ENCODE data around the gene USF2. TPM values are rescaled to one million over a fixed set of nuclear protein-coding genes. Genes with fewer than 3 reads are reported as not detected.
"Not testable (repeated sequence)": the region's sequence is repeated elsewhere in the genome, so short reads cannot be mapped to it uniquely, and the experiment has no call there.

The USF2 gene
- total RNA-seq, 8 experiments from 2014 or later = 37.2 to 74.3 (median 64.5) TPM

DNA sequence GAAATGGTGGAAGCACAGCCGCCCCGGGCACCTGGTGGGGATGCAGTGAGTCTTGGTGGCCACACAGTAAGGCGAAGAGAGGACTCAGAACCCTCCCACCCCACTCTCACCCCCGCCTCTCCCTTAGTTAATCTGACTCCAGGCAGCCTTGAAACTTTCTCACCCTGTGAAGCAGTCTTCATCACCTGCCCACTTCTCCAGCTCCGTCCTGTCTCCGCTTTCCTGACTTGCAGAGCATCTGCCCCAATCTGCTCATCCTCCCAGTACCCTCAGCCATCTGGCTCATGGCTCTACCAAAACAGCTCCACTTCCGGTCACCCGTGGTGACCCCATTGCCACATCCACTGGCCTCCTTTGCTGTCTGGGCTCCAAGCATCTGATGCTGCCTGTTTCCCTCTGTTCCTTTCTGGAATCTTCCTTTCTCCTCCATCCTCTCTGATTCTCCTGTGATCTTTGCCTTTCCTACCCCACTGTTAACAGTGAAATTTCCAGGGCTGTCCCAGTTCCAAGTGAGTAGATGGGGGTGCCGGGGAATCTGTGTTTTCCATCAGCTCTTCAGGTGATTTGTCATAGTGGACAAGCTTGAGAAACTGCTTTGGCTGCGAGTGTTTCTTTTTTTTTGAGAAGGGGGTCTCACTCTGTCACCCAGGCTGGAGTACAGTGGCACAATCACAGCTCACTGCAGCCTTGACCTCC, 4.3 kb downstream of the USF2 start:
- in situ Hi-C loops (cut with MboI; ENCODE audit: low pct_unique_long_range_greater_than_20kb in 2 of 9, low sequenced_read_pairs in 9 of 9, unreplicated experiment in 9 of 9) = loop anchor here in 1 of 9 experiments (25.0 kb wide), 2 partner anchors 111 to 211 kb away; partner anchors contain the start of gene FXYD5
- no peak overlapping the region for H3K27ac ChIP-seq
- WGBS, 10 experiments = 60 to 100% (median 78%) methylated on average over 1 to 7 of the region's 10 CpGs; no CpG with 5 or more reads in 2 of the 10 experiments
- ATAC-seq (replicated peaks in 6 of 8) = no peak
- H3K4me1 ChIP-seq (replicated peaks in 1 of 2) = peaks cover 4% of the 10 kb centered on the region in 2 donors
- H3K4me3 ChIP-seq = no peak overlapping the region

DNA sequence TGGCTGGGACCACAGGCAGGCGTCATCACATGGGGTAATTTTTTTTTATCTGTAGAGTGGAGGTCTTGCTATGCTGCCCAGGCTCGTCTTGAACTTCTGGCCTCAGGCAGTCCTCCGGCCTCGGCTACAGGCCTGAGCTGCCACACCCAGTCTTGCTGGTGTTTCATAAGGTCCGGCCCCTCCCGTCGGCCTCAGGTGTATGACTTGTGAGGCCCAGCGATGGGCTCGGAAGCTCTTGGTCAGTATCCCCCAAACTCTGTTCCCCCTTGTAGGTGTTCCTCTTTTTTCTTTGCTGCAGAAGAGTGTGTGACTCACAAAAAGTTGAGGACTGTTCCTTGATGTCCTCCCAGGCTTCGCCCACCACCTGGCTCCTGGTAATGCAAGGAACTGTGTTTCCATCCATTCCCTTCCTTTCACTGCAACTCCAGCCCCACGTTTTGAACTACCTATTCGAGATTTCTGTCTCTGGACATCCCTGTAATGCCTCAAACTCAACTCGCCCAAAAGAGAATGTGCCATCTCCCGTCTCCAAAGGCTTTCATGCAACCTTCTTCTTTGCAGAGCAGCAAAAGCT, 5.0 kb downstream of the USF2 start:
- H3K4me3 ChIP-seq = no peak overlapping the region
- 20 to 100% (median 83%) methylated on average over 1 to 10 of the region's 14 CpGs; no CpG with 5 or more reads in 1 of the 10 experiments for WGBS, 10 experiments
- in situ Hi-C loops (cut with MboI; ENCODE audit: low pct_unique_long_range_greater_than_20kb in 2 of 9, low sequenced_read_pairs in 9 of 9, unreplicated experiment in 9 of 9) = loop anchor here in 1 of 9 experiments (25.0 kb wide), 2 partner anchors 111 to 211 kb away; partner anchors contain the start of gene FXYD5
- ATAC-seq (replicated peaks in 6 of 8) = no peak
- H3K27ac ChIP-seq = no peak overlapping the region
- peaks cover 4% of the 10 kb centered on the region in 2 donors for H3K4me1 ChIP-seq (replicated peaks in 1 of 2)

DNA sequence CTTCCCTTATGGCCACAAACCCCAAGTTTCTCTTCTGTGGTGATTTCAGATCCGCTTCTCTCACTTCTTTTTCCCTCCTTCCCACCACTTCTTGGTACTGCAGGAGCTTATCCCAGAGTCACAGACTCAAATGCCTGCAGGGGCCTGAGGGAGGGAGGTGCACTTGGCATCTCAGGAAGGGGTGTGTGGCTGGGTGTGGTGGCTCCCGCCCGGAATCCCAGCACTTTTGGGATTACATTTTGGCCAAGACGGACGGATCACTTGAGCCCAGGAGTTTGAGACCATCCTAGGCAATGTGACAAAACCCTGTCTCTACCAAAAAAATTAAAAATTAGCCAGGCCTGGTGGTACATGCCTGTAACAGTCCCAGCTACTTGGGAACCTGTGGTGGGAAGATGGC, 5.6 kb downstream of the USF2 start:
- Histone ChIP-seq H3K27ac (no peak overlapping the region), H3K4me3 (no peak overlapping the region), H3K4me1 (replicated peaks in 1 of 2) (peaks cover 4% of the 10 kb centered on the region in 2 donors)
- no peak for ATAC-seq (replicated peaks in 6 of 8)
- WGBS, 10 experiments = 87 to 100% (median 100%) methylated on average over 3 to 5 of the region's 5 CpGs; no CpG with 5 or more reads in 5 of the 10 experiments
- in situ Hi-C loops (cut with MboI; ENCODE audit: low pct_unique_long_range_greater_than_20kb in 2 of 9, low sequenced_read_pairs in 9 of 9, unreplicated experiment in 9 of 9) = loop anchor here in 1 of 9 experiments (25.0 kb wide), 2 partner anchors 112 to 212 kb away; partner anchors contain the start of gene FXYD5

DNA sequence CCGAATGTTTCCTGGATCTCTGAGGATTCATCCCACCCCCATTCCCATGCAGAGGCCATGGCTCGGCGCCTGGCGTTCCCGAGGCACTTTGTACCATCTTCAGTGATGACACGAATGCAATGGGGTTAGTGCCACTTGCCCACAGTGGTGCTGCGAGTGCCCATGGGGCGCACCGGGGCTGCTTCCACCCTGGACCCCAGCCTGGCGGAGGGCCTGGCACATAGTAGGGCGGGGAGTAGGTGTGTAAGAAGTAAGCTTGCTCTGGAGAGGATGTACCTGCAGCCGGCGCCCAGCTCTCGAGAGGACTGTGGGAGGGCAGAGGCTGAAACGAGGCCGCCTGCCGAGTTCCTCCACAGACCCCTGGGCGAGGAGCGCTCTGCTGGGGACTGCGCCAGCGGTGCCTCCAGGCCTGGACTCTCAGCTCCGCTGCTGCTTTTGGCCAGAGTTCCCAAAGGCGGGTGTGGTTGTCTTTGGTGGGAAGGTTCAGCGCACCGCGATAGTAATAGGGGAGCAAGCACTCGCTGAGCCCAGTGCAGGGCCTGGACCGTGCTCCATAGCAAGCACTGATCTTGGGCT, 8.0 kb downstream of the USF2 start:
- H3K27ac ChIP-seq = no peak overlapping the region
- ATAC-seq (replicated peaks in 6 of 8) = no peak
- no peak overlapping the region for H3K4me3 ChIP-seq
- WGBS, 10 experiments = 60 to 93% (median 90%) methylated on average over 1 to 9 of the region's 28 CpGs; no CpG with 5 or more reads in 6 of the 10 experiments
- in situ Hi-C loops (cut with MboI; ENCODE audit: low pct_unique_long_range_greater_than_20kb in 2 of 9, low sequenced_read_pairs in 9 of 9, unreplicated experiment in 9 of 9) = no loop called here
- H3K4me1 ChIP-seq (replicated peaks in 1 of 2) = peaks cover 6 to 10% of the 10 kb centered on the region in 2 donors

DNA sequence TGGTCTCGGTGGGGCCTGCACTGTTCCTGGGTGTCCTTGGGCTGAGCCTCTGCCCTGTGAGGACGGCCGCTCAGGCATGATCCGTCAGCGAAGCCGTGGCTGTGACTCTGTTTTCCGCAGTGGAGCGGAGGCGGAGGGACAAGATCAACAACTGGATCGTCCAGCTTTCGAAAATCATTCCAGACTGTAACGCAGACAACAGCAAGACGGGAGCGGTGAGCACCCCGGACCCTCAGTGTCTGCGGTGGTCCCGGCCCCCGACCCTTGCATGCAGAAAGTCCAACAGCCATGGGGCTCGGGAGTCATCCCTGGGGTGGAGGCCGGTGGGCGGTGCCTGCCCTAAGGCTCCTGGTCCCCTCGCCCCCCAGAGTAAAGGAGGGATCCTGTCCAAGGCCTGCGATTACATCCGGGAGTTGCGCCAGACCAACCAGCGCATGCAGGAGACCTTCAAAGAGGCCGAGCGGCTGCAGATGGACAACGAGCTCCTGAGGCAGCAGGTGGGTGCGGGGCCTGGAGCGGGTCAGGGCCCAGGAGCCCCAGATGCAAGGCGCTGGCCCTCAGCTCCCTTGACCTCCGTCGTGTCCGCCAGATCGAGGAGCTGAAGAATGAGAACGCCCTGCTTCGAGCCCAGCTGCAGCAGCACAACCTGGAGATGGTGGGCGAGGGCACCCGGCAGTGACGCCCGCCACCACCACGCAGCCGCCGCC, 10.0 kb downstream of the USF2 start:
- WGBS, 10 experiments = 80 to 100% (median 90%) methylated on average over 1 to 13 of the region's 45 CpGs; no CpG with 5 or more reads in 4 of the 10 experiments
- Histone ChIP-seq H3K27ac (no peak overlapping the region), H3K4me1 (replicated peaks in 1 of 2) (peaks cover 6 to 10% of the 10 kb centered on the region in 2 donors), H3K4me3 (no peak overlapping the region)
- no peak for ATAC-seq (replicated peaks in 6 of 8)
- in situ Hi-C loops (cut with MboI; ENCODE audit: low pct_unique_long_range_greater_than_20kb in 2 of 9, low sequenced_read_pairs in 9 of 9, unreplicated experiment in 9 of 9) = no loop called here

DNA sequence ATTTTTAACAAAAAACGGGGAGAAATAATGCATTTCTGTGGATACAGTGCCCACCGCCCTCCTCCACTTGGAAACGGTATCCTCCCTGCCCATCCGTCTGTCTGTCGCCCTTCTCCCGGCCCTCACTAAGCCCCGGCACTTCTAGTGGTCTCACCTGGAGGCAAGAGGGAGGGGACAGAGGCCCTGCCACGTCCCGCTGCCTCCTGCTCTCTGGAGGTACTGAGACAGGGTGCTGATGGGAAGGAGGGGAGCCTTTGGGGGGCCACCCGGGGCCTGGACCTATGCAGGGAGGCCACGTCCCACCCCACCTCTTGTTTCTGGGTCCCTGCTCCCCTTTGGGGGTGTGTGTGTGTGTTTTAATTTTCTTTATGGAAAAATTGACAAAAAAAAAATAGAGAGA, 10.6 kb downstream of the USF2 start:
- no peak overlapping the region for H3K4me3 ChIP-seq
- H3K4me1 ChIP-seq (replicated peaks in 1 of 2) = peaks cover 6 to 10% of the 10 kb centered on the region in 2 donors
- WGBS, 10 experiments = 67% methylated on average over 4 of the region's 11 CpGs; no CpG with 5 or more reads in 9 of the 10 experiments
- in situ Hi-C loops (cut with MboI; ENCODE audit: low pct_unique_long_range_greater_than_20kb in 2 of 9, low sequenced_read_pairs in 9 of 9, unreplicated experiment in 9 of 9) = no loop called here
- H3K27ac ChIP-seq = no peak overlapping the region
- ATAC-seq (replicated peaks in 6 of 8) = no peak

DNA sequence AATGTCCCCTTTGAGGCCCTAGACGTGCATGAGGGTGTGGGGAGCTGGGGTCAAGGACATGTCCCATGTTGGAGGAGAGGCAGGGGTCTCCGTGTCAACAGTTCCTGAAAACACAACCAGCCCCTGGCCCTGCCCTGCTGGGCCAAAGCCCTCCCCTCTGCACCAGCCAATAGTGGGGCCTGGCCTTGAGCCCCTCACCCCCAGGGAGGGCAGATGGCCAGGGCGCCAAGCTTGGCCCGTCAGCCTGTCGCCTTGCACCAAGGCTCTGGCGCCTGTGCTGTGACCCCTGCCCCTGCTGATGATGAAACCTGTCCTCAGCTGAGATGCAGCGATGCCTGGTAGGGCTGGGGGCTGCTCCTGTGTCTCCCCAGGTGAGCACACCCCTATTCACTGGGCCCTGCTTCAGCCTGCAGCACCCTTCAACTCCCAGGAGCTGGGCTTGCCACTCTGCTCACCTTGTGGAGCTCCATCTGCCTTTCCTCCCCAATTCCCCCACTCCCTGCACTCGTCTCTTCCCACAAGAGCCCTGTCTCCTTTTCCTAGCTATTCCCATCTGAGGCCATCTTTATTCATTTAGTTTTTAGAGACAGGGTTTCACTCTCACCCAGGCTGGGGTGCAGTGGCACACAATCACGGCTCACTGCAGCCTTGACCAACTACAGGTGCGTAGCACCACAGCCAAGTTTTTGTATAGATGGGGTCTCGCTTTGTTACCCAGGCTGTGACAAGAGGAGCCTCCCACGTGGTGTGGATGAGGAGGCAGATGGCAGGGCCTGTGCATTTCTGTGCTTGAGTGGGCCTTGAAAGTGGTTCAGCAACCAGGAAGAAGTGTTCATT, 11.4 kb downstream of the USF2 start:
- Histone ChIP-seq H3K27ac (no peak overlapping the region), H3K4me3 (no peak overlapping the region), H3K4me1 (replicated peaks in 1 of 2) (peaks cover 13 to 17% of the 10 kb centered on the region in 2 donors)
- WGBS, 10 experiments = 56 to 100% (median 83%) methylated on average over 2 to 5 of the region's 12 CpGs; no CpG with 5 or more reads in 4 of the 10 experiments
- ATAC-seq (replicated peaks in 6 of 8) = peak in 6 of 8 experiments; percentile 5 to 65 (median 38)
- in situ Hi-C loops (cut with MboI; ENCODE audit: low pct_unique_long_range_greater_than_20kb in 2 of 9, low sequenced_read_pairs in 9 of 9, unreplicated experiment in 9 of 9) = no loop called here

DNA sequence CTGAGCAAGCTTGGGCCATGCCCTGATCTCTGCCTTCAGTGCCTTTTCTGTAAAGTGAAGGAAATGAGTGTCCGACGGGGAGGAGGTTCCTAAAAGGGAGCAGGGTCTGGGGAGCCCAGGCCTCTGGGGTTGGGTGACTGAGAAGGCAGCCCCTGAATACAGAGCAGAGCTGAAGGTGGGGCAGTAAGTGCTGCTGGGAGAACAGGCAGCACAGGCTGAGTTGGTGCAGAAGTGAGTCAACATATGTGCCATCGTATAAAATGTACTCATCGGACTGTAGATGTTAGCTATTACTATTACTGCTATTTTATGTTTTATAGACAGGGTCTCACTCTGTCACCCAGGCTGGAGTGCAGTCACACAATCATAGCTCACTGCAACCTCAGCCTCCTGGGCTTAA, 12.5 kb downstream of the USF2 start:
- Histone ChIP-seq H3K4me3 (no peak overlapping the region), H3K27ac (no peak overlapping the region), H3K4me1 (replicated peaks in 1 of 2) (peaks cover 13 to 20% of the 10 kb centered on the region in 2 donors)
- in situ Hi-C loops (cut with MboI; ENCODE audit: low pct_unique_long_range_greater_than_20kb in 2 of 9, low sequenced_read_pairs in 9 of 9, unreplicated experiment in 9 of 9) = no loop called here
- 0 to 100% (median 80%) methylated on average over 1 to 2 of the region's 4 CpGs; no CpG with 5 or more reads in 6 of the 10 experiments for whole genome bisulfite sequencing, 10 experiments
- peak in 3 of 8 experiments; percentile 10 to 35 (median 24) for ATAC-seq (replicated peaks in 6 of 8)

DNA sequence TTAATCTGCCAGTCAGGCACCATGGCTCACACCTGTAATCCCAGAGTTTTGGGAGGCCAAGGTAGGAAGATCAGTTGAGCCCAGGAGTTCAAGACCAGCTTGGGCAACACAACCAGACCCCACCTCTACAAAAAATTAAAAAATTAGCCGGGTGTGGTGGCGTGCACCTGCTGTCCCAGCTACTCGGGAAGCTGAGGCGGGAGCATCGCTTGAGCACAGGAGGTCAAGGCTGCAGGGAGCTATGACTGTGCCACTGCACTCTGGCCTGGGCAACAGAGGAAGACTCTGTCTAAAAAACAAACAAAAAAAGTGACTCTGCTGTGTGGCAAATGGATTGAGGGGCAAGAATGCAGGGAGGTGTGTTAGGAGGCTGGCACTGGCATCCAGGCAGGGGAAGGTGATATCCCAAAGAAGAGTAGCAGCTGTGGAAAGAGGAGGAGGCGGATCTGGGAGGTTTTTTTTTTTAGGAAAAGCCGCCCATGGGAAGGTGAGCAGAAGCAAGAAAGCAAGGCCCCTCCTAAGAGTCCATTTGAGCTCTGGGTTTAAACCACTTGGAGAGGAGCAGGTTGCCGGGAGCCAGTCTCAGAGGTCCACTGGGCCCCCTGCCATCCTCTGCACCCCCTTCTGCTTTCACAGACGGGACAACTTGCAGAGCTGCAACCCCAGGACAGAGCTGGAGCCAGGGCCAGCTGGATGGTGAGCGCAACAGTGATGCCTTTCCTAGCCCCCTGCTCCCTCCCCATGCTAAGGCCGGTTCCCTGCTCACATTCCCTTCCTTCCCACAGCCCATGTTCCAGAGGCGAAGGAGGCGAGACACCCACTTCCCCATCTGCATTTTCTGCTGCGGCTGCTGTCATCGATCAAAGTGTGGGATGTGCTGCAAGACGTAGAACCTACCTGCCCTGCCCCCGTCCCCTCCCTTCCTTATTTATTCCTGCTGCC, 15.7 kb downstream of the USF2 start:
- ATAC-seq (replicated peaks in 6 of 8) = peak in 4 of 8 experiments; percentile 16 to 70 (median 66)
- Histone ChIP-seq H3K27ac (no peak overlapping the region), H3K4me3 (no peak overlapping the region), H3K4me1 (replicated peaks in 1 of 2) (peaks cover 13 to 19% of the 10 kb centered on the region in 2 donors)
- in situ Hi-C loops (cut with MboI; ENCODE audit: low pct_unique_long_range_greater_than_20kb in 2 of 9, low sequenced_read_pairs in 9 of 9, unreplicated experiment in 9 of 9) = no loop called here
- WGBS, 10 experiments = 10 to 100% (median 56%) methylated on average over 2 to 9 of the region's 17 CpGs; no CpG with 5 or more reads in 2 of the 10 experiments

DNA sequence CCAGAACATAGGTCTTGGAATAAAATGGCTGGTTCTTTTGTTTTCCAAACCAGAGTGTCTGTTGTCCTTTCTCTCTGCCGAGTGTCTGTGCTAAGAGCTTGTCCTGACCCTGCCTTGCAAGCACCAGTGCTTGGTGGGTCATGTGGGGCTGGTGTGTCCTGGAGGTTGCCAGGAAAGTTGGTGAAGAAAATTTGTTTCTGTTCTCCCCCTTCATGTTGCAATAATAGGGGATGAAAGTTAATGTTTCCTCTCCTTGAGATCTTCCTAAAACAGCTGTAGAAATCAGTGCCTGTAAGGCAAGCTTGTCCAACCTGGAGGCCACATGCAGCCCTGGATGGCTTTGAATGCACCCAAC, 16.3 kb downstream of the USF2 start:
- H3K4me1 ChIP-seq (replicated peaks in 1 of 2) = peaks cover 9 to 14% of the 10 kb centered on the region in 2 donors
- H3K27ac ChIP-seq = no peak overlapping the region
- 0% methylated on average over 1 of the region's 1 CpG; no CpG with 5 or more reads in 8 of the 10 experiments for WGBS, 10 experiments
- in situ Hi-C loops (cut with MboI; ENCODE audit: low pct_unique_long_range_greater_than_20kb in 2 of 9, low sequenced_read_pairs in 9 of 9, unreplicated experiment in 9 of 9) = no loop called here
- no peak overlapping the region for H3K4me3 ChIP-seq
- ATAC-seq (replicated peaks in 6 of 8) = peak in 1 of 8 experiments; percentile 19

DNA sequence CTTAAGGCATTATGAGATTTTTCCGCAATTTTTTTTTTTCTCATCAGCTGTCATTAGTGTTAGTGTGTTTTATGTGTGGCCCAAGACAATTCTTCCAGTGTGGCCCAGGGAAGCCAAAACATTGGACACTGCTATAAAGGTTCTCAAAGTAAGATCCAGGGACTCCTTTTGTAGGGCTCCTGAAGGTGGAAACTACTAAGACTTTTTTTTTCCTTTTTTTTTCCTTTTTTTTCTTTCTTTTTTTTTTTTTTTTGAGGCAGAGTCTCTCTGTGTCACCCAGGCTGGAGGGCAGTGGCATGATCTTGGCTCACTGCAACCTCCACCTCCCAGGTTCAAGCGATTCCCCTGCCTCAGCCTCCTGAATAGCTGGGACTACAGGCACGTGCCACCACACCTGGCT, 16.7 kb downstream of the USF2 start:
- H3K27ac ChIP-seq; in situ Hi-C loops (cut with MboI; ENCODE audit: low pct_unique_long_range_greater_than_20kb in 2 of 9, low sequenced_read_pairs in 9 of 9, unreplicated experiment in 9 of 9); H3K4me3 ChIP-seq; ATAC-seq (replicated peaks in 6 of 8): not testable (repeated sequence)
- H3K4me1 ChIP-seq (replicated peaks in 1 of 2) = peaks cover 7 to 12% of the 10 kb centered on the region in 2 donors
- 0 to 100% (median 84%) methylated on average over 1 to 3 of the region's 3 CpGs for WGBS, 10 experiments
